Astrocyte (in vitro differentiated cells and primary cell): ENCODE measurements around the gene MGAT3. TPM values are rescaled to one million over a fixed set of nuclear protein-coding genes. Genes with fewer than 3 reads are reported as not detected.

ENCODE experiments used
- DNase-seq: peaks from one replicate; pipeline ENCODE4 v3.0.0-alpha.2; 2010; ENCODE audit warnings: low read depth
- FAIRE-seq: peaks from 2 replicates; lab custom pipeline; 2011; peaks lifted over from hg19 to GRCh38; lab: Jason Lieb, UNC
- H2AFZ ChIP-seq: 2 replicates; pipeline ENCODE4 v1.6.0; 2012; ENCODE audit warnings: low read depth, low read length, inconsistent platforms
- H3K27ac ChIP-seq: 2 replicates; pipeline ENCODE4 v1.5.1; 2011; ENCODE audit warnings: low read depth, low read length, inconsistent platforms
- H3K27me3 ChIP-seq: 2 replicates; pipeline ENCODE4 v1.6.0; 2011; ENCODE audit warnings: low read length, inconsistent platforms; ENCODE audit not compliant: insufficient read depth
- H3K36me3 ChIP-seq: 2 replicates; pipeline ENCODE4 v1.5.1; 2011; ENCODE audit warnings: low read length, inconsistent platforms; ENCODE audit not compliant: insufficient read depth
- H3K4me1 ChIP-seq: 2 replicates; pipeline ENCODE4 v1.5.1; 2011; ENCODE audit warnings: low read length, inconsistent platforms; ENCODE audit not compliant: insufficient read depth
- H3K4me2 ChIP-seq: 2 replicates; pipeline ENCODE4 v1.6.0; 2012; ENCODE audit warnings: low read length, inconsistent platforms
- H3K4me3 ChIP-seq: 2 replicates; pipeline ENCODE4 v1.5.1; 2011; ENCODE audit warnings: low read depth, mild to moderate bottlenecking, low read length, inconsistent platforms; ENCODE audit not compliant: insufficient read depth
- H3K79me2 ChIP-seq: 2 replicates; pipeline ENCODE4 v1.6.0; 2012; ENCODE audit warnings: mild to moderate bottlenecking, low read length, inconsistent platforms; ENCODE audit not compliant: insufficient read depth
- H3K9ac ChIP-seq: 2 replicates; pipeline ENCODE4 v1.6.0; 2012; ENCODE audit warnings: mild to moderate bottlenecking, low read length, inconsistent platforms
- H3K9me3 ChIP-seq: 2 replicates; pipeline ENCODE4 v1.5.1; 2012; ENCODE audit warnings: low read depth, mild to moderate bottlenecking, low read length, inconsistent platforms; ENCODE audit not compliant: insufficient read depth
- H4K20me1 ChIP-seq: 2 replicates; pipeline ENCODE4 v1.6.0; 2012; ENCODE audit warnings: low read length, inconsistent platforms; ENCODE audit not compliant: insufficient read depth
- H3K27ac Mint-ChIP-seq: one replicate; pipeline ENCODE4 v1.8.0; 2021; ENCODE audit warnings: mild to moderate bottlenecking, mixed read lengths; ENCODE audit not compliant: unreplicated experiment
- H3K27me3 Mint-ChIP-seq: one replicate; pipeline ENCODE4 v1.8.0; 2021; ENCODE audit warnings: low read depth, mixed read lengths; ENCODE audit not compliant: unreplicated experiment
- H3K36me3 Mint-ChIP-seq: one replicate; pipeline ENCODE4 v1.8.0; 2021; ENCODE audit warnings: low read depth, mixed read lengths; ENCODE audit not compliant: unreplicated experiment
- H3K4me1 Mint-ChIP-seq: one replicate; pipeline ENCODE4 v1.8.0; 2021; ENCODE audit warnings: low read depth, mixed read lengths; ENCODE audit not compliant: unreplicated experiment
- H3K4me3 Mint-ChIP-seq: one replicate; pipeline ENCODE4 v1.8.0; 2021; ENCODE audit warnings: mild to moderate bottlenecking, moderate library complexity, mixed read lengths; ENCODE audit not compliant: unreplicated experiment
- H3K9me3 Mint-ChIP-seq: one replicate; pipeline ENCODE4 v1.8.0; 2021; ENCODE audit warnings: mild to moderate bottlenecking, mixed read lengths; ENCODE audit not compliant: unreplicated experiment
- EZH2 ChIP-seq: IDR thresholded peaks from 2 replicates; pipeline ENCODE4 v1.6.1; 2012; ENCODE audit warnings: mild to moderate bottlenecking, low read length, inconsistent platforms; ENCODE audit not compliant: insufficient read depth
- total RNA-seq: library from RNA; stranded (reverse); gene quantifications from 2 replicates; pipeline ENCODE4 v1.2.1, GENCODE V29; 2021
- TF ChIP-seq, protein P1 (sequence below): IDR thresholded peaks from 2 replicates; pipeline ENCODE4 v1.5.1; 2011; ENCODE audit warnings: low read depth, mild to moderate bottlenecking, inconsistent platforms, low read length, moderate library complexity; ENCODE audit not compliant: insufficient read depth

MGAT3 gene
- total RNA-seq, 1 donor from 2014 or later = 7.9 TPM

DNA sequence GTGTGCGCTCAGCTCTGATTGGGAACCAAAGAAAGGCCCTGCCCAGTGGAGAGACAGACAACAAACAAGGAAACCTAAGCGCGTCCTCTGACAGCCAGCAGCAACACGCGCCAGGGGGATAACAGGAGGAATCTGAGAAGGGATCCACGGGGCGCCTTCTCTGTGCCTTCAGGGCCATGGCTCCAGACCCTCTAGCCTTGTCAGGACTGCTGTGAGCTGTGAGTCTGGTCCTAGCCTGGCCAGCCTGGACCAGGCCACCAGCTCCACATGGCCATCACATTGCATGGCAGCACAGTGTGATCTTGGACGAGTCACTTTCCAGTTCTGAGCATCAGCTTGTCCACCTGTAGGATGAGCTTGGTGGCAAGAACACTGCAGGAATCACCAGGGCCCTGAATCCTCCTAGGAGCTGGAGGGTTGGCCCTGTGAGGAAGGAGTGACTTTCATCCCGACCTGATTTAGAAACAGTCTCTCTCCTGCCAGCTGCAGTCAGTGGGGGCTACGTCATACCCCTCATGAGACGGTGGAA is 11.8 kb upstream of the MGAT3 start:
- Mint-ChIP-seq H3K27ac (no peak overlapping the region), H3K4me3 (no peak overlapping the region)
- DNase-seq = no peak

DNA sequence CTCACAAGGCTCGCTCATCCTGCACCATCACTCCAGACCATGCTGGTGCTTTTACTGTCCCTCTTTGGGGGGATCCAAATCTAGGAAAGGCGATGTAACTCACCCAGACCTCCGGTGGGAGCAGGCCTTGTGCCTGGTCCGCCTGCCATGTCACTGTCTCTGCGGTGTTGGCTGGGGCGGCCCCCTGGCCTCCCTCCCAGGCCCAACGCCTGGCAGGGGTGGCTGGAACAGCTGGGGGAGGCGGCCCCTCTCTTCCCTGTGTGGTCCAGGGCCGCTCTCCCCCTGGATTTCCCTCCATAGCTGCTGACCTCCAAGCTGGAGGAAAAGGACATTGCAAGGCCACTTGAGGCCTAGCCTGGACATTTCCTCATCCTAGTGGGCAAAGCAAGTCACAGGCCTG is 11.1 kb upstream of the MGAT3 start:
- Mint-ChIP-seq H3K36me3 (peaks cover 1% of the 10 kb centered on the region), H3K27ac (no peak overlapping the region), H3K27me3 (peaks cover 12% of the 10 kb centered on the region), H3K4me3 (no peak overlapping the region), H3K4me1 (peaks cover 5% of the 10 kb centered on the region), H3K9me3 (no peaks in the 10 kb centered on the region)
- DNase-seq (no peak), FAIRE-seq (no peak)
- H3K79me2 ChIP-seq = no peaks in the 10 kb centered on the region
- no peak overlapping the region for H2AFZ ChIP-seq
- no peaks in the 10 kb centered on the region for H3K4me1 ChIP-seq
- no peaks in the 10 kb centered on the region for H3K9me3 ChIP-seq
- no peak overlapping the region for H3K9ac ChIP-seq
- H3K4me2 ChIP-seq = no peak overlapping the region
- H3K4me3 ChIP-seq = no peak overlapping the region
- TF ChIP-seq, protein P1, sequence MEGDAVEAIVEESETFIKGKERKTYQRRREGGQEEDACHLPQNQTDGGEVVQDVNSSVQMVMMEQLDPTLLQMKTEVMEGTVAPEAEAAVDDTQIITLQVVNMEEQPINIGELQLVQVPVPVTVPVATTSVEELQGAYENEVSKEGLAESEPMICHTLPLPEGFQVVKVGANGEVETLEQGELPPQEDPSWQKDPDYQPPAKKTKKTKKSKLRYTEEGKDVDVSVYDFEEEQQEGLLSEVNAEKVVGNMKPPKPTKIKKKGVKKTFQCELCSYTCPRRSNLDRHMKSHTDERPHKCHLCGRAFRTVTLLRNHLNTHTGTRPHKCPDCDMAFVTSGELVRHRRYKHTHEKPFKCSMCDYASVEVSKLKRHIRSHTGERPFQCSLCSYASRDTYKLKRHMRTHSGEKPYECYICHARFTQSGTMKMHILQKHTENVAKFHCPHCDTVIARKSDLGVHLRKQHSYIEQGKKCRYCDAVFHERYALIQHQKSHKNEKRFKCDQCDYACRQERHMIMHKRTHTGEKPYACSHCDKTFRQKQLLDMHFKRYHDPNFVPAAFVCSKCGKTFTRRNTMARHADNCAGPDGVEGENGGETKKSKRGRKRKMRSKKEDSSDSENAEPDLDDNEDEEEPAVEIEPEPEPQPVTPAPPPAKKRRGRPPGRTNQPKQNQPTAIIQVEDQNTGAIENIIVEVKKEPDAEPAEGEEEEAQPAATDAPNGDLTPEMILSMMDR = no peak
- TF ChIP-seq EZH2 = no peak
- no peaks in the 10 kb centered on the region for H4K20me1 ChIP-seq
- H3K27me3 ChIP-seq = no peaks in the 10 kb centered on the region
- H3K36me3 ChIP-seq = no peaks in the 10 kb centered on the region
- H3K27ac ChIP-seq = no peak overlapping the region

More for the DNA sequence above, 11.8 kb upstream of the MGAT3 start:
- Histone ChIP-seq H3K79me2 (no peaks in the 10 kb centered on the region), H3K9me3 (no peaks in the 10 kb centered on the region), H3K27ac (no peak overlapping the region), H3K4me3 (no peak overlapping the region), H2AFZ (no peak overlapping the region), H3K27me3 (no peaks in the 10 kb centered on the region), H3K36me3 (no peaks in the 10 kb centered on the region), H4K20me1 (no peaks in the 10 kb centered on the region), H3K9ac (no peak overlapping the region), H3K4me1 (no peaks in the 10 kb centered on the region), H3K4me2 (no peak overlapping the region)
- TF ChIP-seq EZH2 = no peak
- TF ChIP-seq, protein P1 = no peak
- Mint-ChIP-seq H3K4me1 (peaks cover 5% of the 10 kb centered on the region), H3K9me3 (no peaks in the 10 kb centered on the region), H3K27me3 (peaks cover 5% of the 10 kb centered on the region), H3K36me3 (peaks cover under 1% of the 10 kb centered on the region)
- FAIRE-seq = no peak

DNA sequence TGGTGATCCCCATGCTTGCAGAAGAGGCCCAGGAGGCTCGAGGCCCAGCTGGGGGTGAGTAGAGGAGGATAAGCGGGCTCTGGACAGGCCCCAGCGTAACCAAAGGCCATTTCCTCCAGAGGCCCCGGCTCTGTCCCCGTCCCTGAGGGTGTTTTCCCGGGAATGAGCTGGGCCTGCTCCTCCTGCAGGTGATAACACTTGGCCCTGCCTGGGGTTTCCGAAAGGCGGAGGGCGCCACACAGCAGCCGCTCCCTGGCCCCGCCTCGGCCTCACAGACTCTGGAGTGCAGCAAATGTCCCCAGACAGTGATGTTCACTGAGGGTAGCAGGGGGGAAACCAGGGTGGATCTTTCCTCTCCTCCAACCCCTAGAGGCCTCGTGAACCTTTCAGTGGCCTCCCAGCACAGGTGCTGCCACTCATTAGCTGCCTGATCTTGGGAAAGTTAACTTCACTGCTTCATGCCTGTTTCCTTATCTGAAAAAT is 10.5 kb upstream of the MGAT3 start:
- Histone ChIP-seq H3K27ac (no peak overlapping the region), H3K4me2 (no peak overlapping the region), H3K36me3 (no peaks in the 10 kb centered on the region), H3K9me3 (no peaks in the 10 kb centered on the region), H2AFZ (no peak overlapping the region), H3K27me3 (no peaks in the 10 kb centered on the region), H3K79me2 (no peaks in the 10 kb centered on the region), H3K9ac (no peak overlapping the region), H4K20me1 (no peaks in the 10 kb centered on the region), H3K4me1 (no peaks in the 10 kb centered on the region), H3K4me3 (no peak overlapping the region)
- DNase-seq = no peak
- no peak overlapping the region for H3K27ac Mint-ChIP-seq
- H3K9me3 Mint-ChIP-seq = no peaks in the 10 kb centered on the region
- H3K4me3 Mint-ChIP-seq = no peak overlapping the region
- peaks cover 5% of the 10 kb centered on the region for H3K4me1 Mint-ChIP-seq
- peaks cover 1% of the 10 kb centered on the region for H3K36me3 Mint-ChIP-seq
- H3K27me3 Mint-ChIP-seq = peaks cover 9% of the 10 kb centered on the region
- TF ChIP-seq, protein P1 = no peak
- TF ChIP-seq EZH2 = no peak
- FAIRE-seq = no peak
